ENCODE measurements around the gene MORF4L2.

DNA sequence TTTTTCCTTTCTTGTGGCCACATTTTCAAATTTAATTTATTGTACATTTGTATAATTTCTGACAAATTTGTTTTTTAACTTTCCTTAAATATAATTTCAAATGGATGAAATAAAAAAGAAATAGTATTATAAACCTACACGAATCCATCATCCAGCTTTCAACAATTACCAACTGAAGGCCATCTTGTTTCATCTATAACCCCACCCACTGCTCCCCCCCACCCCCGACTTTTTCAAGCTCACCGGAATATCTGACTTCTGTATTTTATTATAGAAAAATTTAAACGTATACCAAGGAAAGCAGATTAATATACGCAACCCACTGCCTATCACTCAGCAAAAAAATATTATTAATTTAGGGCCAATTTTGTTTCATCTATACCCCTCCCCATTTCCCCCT, 1.1 kb downstream of the MORF4L2 start:
- TF ChIP-seq RAD21 (IDR thresholded peaks at IDR 0.05; ENCODE audit: low read length) (no peak), RFX5 (IDR thresholded peaks at IDR 0.05; ENCODE audit: low read length) (no peak), TAF1 (IDR thresholded peaks at IDR 0.05; ENCODE audit: borderline replicate concordance, low read depth, low read length) (no peak), YY1 (IDR thresholded peaks at IDR 0.05; ENCODE audit: low read depth) (no peak), SIN3A (IDR thresholded peaks at IDR 0.05; ENCODE audit: borderline replicate concordance, low read depth, low read length) (no peak), RCOR1 (IDR thresholded peaks at IDR 0.05; ENCODE audit: low read length) (no peak), EP300 (IDR thresholded peaks at IDR 0.05; ENCODE audit: borderline replicate concordance in 1 of 2, low read depth in 1 of 2, low read length in 1 of 2) (no peak)
- TF ChIP-seq, protein P1, sequence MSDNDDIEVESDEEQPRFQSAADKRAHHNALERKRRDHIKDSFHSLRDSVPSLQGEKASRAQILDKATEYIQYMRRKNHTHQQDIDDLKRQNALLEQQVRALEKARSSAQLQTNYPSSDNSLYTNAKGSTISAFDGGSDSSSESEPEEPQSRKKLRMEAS (IDR thresholded peaks at IDR 0.05; ENCODE audit: low read depth): no peak
- TF ChIP-seq, protein P2, sequence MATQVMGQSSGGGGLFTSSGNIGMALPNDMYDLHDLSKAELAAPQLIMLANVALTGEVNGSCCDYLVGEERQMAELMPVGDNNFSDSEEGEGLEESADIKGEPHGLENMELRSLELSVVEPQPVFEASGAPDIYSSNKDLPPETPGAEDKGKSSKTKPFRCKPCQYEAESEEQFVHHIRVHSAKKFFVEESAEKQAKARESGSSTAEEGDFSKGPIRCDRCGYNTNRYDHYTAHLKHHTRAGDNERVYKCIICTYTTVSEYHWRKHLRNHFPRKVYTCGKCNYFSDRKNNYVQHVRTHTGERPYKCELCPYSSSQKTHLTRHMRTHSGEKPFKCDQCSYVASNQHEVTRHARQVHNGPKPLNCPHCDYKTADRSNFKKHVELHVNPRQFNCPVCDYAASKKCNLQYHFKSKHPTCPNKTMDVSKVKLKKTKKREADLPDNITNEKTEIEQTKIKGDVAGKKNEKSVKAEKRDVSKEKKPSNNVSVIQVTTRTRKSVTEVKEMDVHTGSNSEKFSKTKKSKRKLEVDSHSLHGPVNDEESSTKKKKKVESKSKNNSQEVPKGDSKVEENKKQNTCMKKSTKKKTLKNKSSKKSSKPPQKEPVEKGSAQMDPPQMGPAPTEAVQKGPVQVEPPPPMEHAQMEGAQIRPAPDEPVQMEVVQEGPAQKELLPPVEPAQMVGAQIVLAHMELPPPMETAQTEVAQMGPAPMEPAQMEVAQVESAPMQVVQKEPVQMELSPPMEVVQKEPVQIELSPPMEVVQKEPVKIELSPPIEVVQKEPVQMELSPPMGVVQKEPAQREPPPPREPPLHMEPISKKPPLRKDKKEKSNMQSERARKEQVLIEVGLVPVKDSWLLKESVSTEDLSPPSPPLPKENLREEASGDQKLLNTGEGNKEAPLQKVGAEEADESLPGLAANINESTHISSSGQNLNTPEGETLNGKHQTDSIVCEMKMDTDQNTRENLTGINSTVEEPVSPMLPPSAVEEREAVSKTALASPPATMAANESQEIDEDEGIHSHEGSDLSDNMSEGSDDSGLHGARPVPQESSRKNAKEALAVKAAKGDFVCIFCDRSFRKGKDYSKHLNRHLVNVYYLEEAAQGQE (IDR thresholded peaks at IDR 0.05; ENCODE audit: low read depth, low read length): no peak
- TF ChIP-seq, protein P3, sequence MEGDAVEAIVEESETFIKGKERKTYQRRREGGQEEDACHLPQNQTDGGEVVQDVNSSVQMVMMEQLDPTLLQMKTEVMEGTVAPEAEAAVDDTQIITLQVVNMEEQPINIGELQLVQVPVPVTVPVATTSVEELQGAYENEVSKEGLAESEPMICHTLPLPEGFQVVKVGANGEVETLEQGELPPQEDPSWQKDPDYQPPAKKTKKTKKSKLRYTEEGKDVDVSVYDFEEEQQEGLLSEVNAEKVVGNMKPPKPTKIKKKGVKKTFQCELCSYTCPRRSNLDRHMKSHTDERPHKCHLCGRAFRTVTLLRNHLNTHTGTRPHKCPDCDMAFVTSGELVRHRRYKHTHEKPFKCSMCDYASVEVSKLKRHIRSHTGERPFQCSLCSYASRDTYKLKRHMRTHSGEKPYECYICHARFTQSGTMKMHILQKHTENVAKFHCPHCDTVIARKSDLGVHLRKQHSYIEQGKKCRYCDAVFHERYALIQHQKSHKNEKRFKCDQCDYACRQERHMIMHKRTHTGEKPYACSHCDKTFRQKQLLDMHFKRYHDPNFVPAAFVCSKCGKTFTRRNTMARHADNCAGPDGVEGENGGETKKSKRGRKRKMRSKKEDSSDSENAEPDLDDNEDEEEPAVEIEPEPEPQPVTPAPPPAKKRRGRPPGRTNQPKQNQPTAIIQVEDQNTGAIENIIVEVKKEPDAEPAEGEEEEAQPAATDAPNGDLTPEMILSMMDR (IDR thresholded peaks at IDR 0.05): no peak
- TF ChIP-seq, protein P4, sequence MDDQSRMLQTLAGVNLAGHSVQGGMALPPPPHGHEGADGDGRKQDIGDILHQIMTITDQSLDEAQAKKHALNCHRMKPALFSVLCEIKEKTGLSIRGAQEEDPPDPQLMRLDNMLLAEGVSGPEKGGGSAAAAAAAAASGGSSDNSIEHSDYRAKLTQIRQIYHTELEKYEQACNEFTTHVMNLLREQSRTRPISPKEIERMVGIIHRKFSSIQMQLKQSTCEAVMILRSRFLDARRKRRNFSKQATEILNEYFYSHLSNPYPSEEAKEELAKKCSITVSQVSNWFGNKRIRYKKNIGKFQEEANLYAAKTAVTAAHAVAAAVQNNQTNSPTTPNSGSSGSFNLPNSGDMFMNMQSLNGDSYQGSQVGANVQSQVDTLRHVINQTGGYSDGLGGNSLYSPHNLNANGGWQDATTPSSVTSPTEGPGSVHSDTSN (IDR thresholded peaks at IDR 0.05): no peak
